Kidney (tissue), 14 donors: ENCODE measurements around the gene LY6G6C. TPM values are rescaled to one million over a fixed set of nuclear protein-coding genes. Genes with fewer than 3 reads are reported as not detected.

Experiments
- DNase-seq, 5 donors: peaks; one replicate each; pipeline ENCODE4 v3.0.0-alpha.2; 2013 to 2020
- FAIRE-seq: peaks from 2 replicates; lab custom pipeline; 2012; peaks lifted over from hg19 to GRCh38; lab: Jason Lieb, UNC
- H3K27ac ChIP-seq, 2 donors: one replicate each; pipeline ENCODE4 v1.7.0; 2013; ENCODE audit warnings: low read depth in 2 of 2, low read length in 2 of 2, inconsistent platforms in 1 of 2
- H3K27me3 ChIP-seq: one replicate; pipeline ENCODE4 v1.7.1; 2013; ENCODE audit warnings: low read length, inconsistent platforms; ENCODE audit not compliant: control insufficient read depth, insufficient read depth
- H3K36me3 ChIP-seq, 3 donors: one replicate each; pipeline versions ENCODE4 v1.7.0 to v1.7.1; 2013; ENCODE audit warnings: low read length in 3 of 3, control low read depth in 1 of 3, inconsistent platforms in 1 of 3; ENCODE audit not compliant: insufficient read depth in 3 of 3, control insufficient read depth in 2 of 3
- H3K4me1 ChIP-seq, 3 donors: one replicate each; pipeline versions ENCODE4 v1.7.0 to v1.7.1; 2013; ENCODE audit warnings: low read length in 3 of 3, inconsistent platforms in 1 of 3, low read depth in 1 of 3; ENCODE audit not compliant: control insufficient read depth in 2 of 3, insufficient read depth in 2 of 3
- H3K4me3 ChIP-seq, 3 donors: one replicate each; pipeline versions ENCODE4 v1.7.0 to v1.8.1; 2013; ENCODE audit warnings: low read length in 3 of 3, control low read depth in 1 of 3, inconsistent platforms in 1 of 3
- H3K9ac ChIP-seq, 3 donors: one replicate each; pipeline versions ENCODE4 v1.7.0 to v1.7.1; 2013; ENCODE audit warnings: low read length in 3 of 3, control low read depth in 1 of 3, inconsistent platforms in 1 of 3
- H3K9me3 ChIP-seq, 3 donors: one replicate each; pipeline versions ENCODE4 v1.7.0 to v1.7.1; 2013; ENCODE audit warnings: low read length in 3 of 3, control low read depth in 1 of 3, inconsistent platforms in 1 of 3; ENCODE audit not compliant: control insufficient read depth in 2 of 3, insufficient read depth in 1 of 3
- intact Hi-C: fragments of 100-400 bp; cut with DNase I; formaldehyde crosslinking; loops from one replicate; pipeline ENCODE4 v1.11.1; 2022
- polyA plus RNA-seq: library from polyadenylated mRNA; stranded (reverse); fragments of 350-450 nt; fragmentation: Illumina TruSeq; extraction: RNeasy Lipid Tissue Mini Kit (QIAGEN cat#74804); gene quantifications from one replicate; pipeline ENCODE4 v1.2.3, GENCODE V29; 2014; ENCODE audit warnings: low read depth, low replicate concordance; ENCODE audit not compliant: insufficient read depth
- total RNA-seq: library from RNA; stranded (reverse); fragmentation: NEBNext Ultra II Directional; extraction: Animal tissue kit (Norgen Biotek cat#: 25700); gene quantifications from one replicate; pipeline ENCODE4 v1.2.1, GENCODE V29; 2021
- TF ChIP-seq, protein P1 (sequence below): IDR thresholded peaks from 3 replicates; pipeline ENCODE4 v1.5.1; 2012; ENCODE audit warnings: mild to moderate bottlenecking, moderate library complexity, borderline replicate concordance; ENCODE audit not compliant: insufficient read depth; ENCODE audit errors: extremely low read depth
- donor health status: control.
- donor health status: control.
- donor health status: control.
- donor health status: control.
- donor health status: control.
- donor health status: DM: yes; HTN: yes; CAD: no.
- donor health status: Normal renal cell carcinoma (clear cell type).

LY6G6C gene
- total and polyA plus RNA-seq, 2 donors from 2014 or later: not detected

DNA sequence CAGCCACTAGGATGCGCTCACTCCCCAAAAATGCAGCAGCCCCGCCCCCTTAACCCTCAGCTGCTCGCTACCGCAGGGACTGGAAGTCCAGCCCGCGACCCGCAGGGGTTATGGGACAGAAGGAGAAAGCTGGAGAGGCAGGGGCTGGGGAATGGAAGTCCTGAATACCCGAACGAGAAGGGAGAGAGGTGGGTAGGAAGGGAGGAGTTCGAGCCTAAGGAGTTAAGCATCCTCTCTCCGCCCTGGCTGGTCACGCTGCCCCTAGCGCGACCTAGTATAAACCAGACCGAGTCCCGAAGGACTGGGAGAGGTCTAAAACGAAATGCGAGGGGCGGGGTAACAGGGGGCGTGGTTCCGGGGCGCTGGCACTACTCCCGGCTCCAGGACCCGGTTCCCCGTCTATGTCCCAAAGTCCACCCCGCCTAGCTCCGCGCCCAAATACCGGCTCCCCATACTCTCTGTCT, 8.0 kb upstream of the LY6G6C start:
- H3K27me3 ChIP-seq: no peaks in the 10 kb centered on the region
- FAIRE-seq: no peak
- H3K9ac ChIP-seq: peak overlapping the region; percentile 67 to 98 (median 92)
- peak; percentile 95 to 97 (median 97) for DNase-seq
- H3K9me3 ChIP-seq: no peaks in the 10 kb centered on the region
- H3K36me3 ChIP-seq: peaks cover 7 to 52% (median 26%) of the 10 kb centered on the region in 3 donors
- intact Hi-C loops: no loop called here
- TF ChIP-seq, protein P1, sequence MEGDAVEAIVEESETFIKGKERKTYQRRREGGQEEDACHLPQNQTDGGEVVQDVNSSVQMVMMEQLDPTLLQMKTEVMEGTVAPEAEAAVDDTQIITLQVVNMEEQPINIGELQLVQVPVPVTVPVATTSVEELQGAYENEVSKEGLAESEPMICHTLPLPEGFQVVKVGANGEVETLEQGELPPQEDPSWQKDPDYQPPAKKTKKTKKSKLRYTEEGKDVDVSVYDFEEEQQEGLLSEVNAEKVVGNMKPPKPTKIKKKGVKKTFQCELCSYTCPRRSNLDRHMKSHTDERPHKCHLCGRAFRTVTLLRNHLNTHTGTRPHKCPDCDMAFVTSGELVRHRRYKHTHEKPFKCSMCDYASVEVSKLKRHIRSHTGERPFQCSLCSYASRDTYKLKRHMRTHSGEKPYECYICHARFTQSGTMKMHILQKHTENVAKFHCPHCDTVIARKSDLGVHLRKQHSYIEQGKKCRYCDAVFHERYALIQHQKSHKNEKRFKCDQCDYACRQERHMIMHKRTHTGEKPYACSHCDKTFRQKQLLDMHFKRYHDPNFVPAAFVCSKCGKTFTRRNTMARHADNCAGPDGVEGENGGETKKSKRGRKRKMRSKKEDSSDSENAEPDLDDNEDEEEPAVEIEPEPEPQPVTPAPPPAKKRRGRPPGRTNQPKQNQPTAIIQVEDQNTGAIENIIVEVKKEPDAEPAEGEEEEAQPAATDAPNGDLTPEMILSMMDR: peak; percentile 72
- peak overlapping the region; percentile 99 for H3K27ac ChIP-seq
- peaks cover 0 to 18% (median 0%) of the 10 kb centered on the region in 3 donors for H3K4me1 ChIP-seq
- peak overlapping the region; percentile 94 to 98 (median 95) for H3K4me3 ChIP-seq

DNA sequence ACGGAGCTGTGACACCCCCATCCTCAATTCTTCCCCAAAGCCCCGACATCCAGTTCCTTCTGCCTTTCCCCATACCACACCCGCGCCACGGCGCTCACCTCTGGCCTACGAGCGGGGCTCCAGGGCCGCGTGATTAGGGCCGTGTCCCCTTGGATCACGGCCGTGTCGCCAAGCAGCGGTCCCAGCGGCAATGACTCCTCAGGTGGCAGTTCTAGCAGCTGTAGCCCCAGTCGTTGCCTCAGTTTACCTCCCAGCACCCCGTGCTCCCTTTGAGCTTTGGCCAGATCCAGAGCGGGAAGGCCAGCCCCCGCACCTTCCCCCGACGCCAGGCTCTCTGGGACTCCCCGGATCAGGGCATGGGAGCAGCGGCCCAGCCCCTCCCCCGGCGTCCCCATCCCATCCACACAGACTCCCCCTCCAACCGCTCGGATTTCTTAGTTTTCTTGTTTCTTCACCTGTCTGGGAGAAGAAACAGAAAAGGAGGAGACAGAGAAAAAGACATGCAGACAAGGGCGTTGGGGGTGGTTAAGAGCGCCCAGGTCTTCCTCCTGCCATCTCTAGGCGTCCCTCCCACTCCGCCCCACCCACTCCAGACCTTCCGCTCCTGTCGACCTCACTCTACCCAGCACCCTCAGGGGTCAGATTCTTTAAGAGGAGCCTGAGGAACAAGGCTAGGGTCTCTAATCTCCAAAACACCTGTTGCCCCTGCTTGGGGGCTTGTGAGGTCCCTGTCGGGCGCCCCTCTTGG, 7.4 kb upstream of the LY6G6C start, which contains the start of gene DDAH2:
Gene DDAH2 (minus strand): TSS at position 533 of the 748 bp plus-strand sequence. CDS start 138 bp downstream, at position 395.
- Histone ChIP-seq H3K27ac (peak within 1 kb of the TSS; percentile 99), H3K36me3 (peaks cover 7 to 52% (median 26%) of the 10 kb centered on the region in 3 donors), H3K4me3 (peak within 1 kb of the TSS; percentile 94 to 98 (median 95)), H3K4me1 (peaks cover 0 to 12% (median 0%) of the 10 kb centered on the region in 3 donors), H3K9ac (peak within 1 kb of the TSS; percentile 67 to 98 (median 92)), H3K27me3 (no peaks in the 10 kb centered on the region), H3K9me3 (no peaks in the 10 kb centered on the region)
- peak in 3 of 5 donors; percentile 25 to 81 (median 79) for DNase-seq
- no peak for FAIRE-seq
- intact Hi-C loops: no loop called here
- TF ChIP-seq, protein P1: no peak

DNA sequence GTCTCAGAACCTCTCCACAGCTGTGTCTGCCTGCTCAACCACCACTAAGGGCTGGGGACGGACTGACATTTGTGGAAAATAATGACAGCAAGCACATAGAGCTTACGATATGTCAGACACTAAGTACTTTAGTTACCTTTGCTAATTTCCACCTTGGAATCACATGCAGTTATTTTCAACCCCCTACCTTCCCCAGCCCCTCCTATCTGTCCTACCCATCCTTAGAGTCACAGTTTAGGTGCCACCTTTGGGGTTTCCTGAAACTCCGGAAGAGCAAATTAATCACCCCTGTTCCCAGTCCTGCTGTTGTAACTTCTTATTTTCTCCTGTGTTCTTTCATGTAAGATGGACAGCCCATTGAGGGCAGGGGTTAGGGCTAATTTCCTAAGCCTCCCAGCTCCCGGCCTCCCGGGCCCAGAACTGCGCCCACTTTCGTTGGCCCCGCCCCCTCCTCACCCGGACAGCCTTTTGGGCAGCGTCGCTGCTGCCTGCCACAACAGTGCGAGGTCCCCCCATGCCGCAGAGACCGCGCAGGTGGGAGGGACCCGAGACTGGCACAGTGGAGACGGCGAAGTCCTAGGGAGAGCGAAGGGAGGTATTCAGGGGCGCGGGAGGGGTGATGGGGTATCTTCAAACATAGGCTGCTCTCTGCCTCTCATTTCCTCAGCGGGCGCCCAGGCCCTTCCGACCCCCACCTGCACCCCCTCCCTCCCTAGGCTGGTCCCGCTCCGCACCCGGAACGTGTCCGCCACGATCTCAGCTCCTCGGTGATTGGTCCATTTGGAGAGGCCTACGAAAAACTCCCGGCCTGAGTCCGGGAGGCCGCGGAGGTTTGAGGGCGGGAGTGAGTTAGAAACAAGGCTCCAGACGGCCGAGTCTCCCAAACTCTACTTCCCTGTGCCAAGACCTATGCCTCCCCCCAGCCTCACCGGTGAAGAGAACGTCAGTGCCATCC, 6.4 kb upstream of the LY6G6C start:
- Histone ChIP-seq H3K4me3 (peak overlapping the region; percentile 94 to 98 (median 95)), H3K9ac (peak overlapping the region in 2 of 3 donors; percentile 49 to 92), H3K27ac (peak overlapping the region; percentile 99), H3K4me1 (peaks cover 0 to 12% (median 0%) of the 10 kb centered on the region in 3 donors), H3K9me3 (no peaks in the 10 kb centered on the region), H3K36me3 (peaks cover 7 to 42% (median 24%) of the 10 kb centered on the region in 3 donors), H3K27me3 (no peaks in the 10 kb centered on the region)
- FAIRE-seq (no peak), DNase-seq (peak in 2 of 5 donors; percentile 67 to 81)
- TF ChIP-seq, protein P1: no peak
- intact Hi-C loops: no loop called here
